Cardiac fibroblast (primary cell): ENCODE measurements around the gene C14orf132.

Experiments
- DNase-seq, 2 donors: peaks; one replicate each; pipeline versions ENCODE4 v3.0.0 to v3.0.0-alpha.2; 2010; ENCODE audit warnings: low read depth in 2 of 2
- H3K4me3 ChIP-seq, 2 donors: replicated peaks in 1 of 2; 1 replicate in 1 of 2; 2 replicates in 1 of 2; pipeline ENCODE4 v1.5.1; 2011; ENCODE audit warnings: low read depth in 2 of 2, low read length in 2 of 2, mild to moderate bottlenecking in 2 of 2, moderate library complexity in 1 of 2
- CTCF ChIP-seq: IDR thresholded peaks from one replicate; pipeline ENCODE4 v1.5.1; 2011; ENCODE audit warnings: low read depth, mild to moderate bottlenecking, low read length, inconsistent platforms

The C14orf132 gene

DNA sequence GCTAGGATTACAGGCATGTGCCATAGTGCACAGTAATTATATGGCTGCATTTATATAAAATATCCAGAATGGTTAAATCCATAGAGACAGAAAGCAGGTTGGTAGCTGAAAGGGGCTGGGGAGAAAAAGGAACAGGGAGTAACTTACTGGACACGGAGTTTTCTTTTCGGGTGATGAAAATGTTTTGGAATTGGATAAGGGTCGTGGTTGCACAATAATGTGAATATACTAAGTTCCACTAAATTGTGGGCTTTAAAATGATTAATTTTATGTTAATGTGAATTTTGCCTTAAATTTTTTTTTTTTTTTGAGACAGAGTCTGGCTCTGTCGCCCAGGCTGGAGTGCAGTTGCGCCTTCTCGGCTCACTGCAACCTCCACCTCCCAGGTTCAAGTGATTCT, 95.3 kb downstream of the C14orf132 start:
- TF ChIP-seq CTCF: no peak
- DNase-seq: no peak
- no peak overlapping the region for H3K4me3 ChIP-seq

DNA sequence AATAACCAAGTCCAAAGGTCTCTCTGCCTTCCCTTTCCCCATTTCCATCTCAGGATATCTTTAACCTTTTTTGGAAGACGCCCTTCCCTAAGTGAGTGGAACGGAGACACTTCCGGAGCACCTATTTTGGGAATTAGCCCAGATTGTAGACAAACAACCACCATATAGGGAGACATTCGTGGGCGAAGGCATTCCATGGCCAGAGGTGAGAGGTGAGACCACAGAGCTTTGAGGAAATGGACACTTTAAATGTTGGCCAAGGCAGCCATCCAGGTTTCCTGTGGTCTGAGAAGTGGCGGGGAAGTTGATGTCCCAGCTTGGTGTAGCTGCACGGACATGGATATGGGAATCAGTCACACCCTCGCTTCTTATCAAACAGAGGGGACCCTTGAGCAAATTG, 96.1 kb downstream of the C14orf132 start:
- no peak for TF ChIP-seq CTCF
- H3K4me3 ChIP-seq: no peak overlapping the region
- DNase-seq: no peak

DNA sequence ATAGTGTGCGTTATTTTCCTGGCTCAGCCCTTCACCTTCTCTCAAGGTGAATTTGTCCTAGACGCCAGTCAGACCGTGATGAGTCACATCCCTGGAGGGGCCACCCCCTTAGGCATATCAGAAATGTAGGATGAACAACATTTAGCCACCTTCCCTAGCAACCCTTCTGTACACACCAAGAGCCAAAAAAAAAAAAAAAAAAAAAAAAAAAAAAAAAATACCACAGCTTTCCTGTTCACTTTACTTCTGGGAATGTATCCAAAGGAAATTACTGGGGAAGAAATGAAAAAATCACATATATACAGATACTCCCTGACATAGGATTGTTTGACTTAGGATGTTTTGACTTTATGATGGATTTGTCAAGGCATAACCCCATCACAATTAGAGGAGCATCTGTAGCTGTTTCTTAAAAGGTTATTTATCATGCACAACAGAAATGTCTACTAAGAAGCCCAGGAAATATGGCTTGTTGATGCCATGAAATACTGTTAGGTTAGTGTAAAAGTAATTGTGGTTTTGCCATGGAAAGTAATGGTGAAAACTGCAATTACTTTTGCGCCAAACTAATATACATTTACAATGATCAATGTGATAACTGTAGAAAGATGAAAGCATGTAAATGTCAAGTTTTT, 97.3 kb downstream of the C14orf132 start:
- no peak overlapping the region for H3K4me3 ChIP-seq
- peak; percentile 45 to 78 for DNase-seq
- no peak for TF ChIP-seq CTCF

DNA sequence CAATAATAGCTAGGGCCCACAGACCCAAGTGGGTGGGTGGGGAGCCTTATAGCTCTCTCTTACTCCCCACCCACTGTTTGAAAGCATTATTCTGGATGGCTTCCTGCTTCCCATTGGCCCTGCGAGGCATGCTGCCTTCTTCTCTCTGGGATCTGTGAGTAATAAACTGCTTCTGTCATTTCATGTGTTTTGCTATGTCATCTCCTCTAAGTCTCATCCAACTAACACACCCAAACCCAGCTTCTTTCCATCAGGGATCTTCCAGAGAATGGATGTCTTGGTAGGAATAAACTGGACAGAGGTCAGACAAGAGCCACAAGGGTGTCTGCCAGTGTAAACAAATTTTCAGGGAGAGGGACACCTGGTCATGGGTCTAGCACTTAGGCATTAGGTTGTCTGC, 99.1 kb downstream of the C14orf132 start:
- TF ChIP-seq CTCF: no peak
- H3K4me3 ChIP-seq: no peak overlapping the region
- DNase-seq: no peak

GRCh38 chr14:96139169-96139568, 100.0 kb downstream of the C14orf132 start:
- TF ChIP-seq CTCF: no peak
- H3K4me3 ChIP-seq: no peak overlapping the region
- DNase-seq: no peak

- no peak for TF ChIP-seq CTCF
- DNase-seq: peak in 1 of 2 donors; percentile 35
- no peak overlapping the region for H3K4me3 ChIP-seq
These were observed 100.7 kb downstream of the C14orf132 start for GRCh38 chr14:96139879-96140278.

DNA sequence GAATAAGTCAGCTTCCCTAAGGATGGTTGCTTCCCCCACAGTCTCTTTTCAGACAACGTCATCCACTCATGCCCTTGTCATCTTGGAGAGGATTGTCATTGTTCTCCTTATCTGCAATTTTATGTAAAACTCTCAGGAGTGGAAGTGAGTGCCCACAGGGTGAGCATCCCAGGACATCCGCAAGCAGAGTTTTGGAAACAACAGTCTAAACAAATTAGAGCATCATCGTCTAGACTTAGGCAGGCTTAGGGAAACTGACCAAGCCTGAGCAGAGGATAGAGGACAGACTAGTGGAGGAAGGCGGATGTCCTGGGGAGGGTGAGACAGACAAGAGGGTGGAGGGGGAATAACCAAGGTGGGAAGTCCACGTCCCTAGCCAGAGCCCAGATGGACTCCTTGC, 101.8 kb downstream of the C14orf132 start:
- no peak overlapping the region for H3K4me3 ChIP-seq
- no peak for DNase-seq
- no peak for TF ChIP-seq CTCF
